ENCODE results near the gene S1PR4. TPM values are rescaled to one million over a fixed set of nuclear protein-coding genes. Genes with fewer than 3 reads are reported as not detected.
"Not testable (repeated sequence)": the region's sequence is repeated elsewhere in the genome, so short reads cannot be mapped to it uniquely, and the experiment has no call there.

S1PR4 gene
- total RNA-seq, 2 donors from 2014 or later: 18.6 to 62.1 TPM

GRCh38 chr19:3186160-3186688, 7.7 kb downstream of the S1PR4 start:
- no peak for DNase-seq (ENCODE audit: low spot score in 2 of 2)
- H3K36me3 Mint-ChIP-seq: peaks cover 9 to 10% of the 10 kb centered on the region in 2 donors
- peak overlapping the region; percentile 87 to 96 for H3K27ac Mint-ChIP-seq

GRCh38 chr19:3186891-3187661, 8.5 kb downstream of the S1PR4 start:
- peaks cover 9 to 10% of the 10 kb centered on the region in 2 donors for H3K36me3 Mint-ChIP-seq

More at GRCh38 chr19:3186160-3186688, 7.7 kb downstream of the S1PR4 start:
- no peaks in the 10 kb centered on the region for H3K9me3 Mint-ChIP-seq
- ATAC-seq: no peak

DNA sequence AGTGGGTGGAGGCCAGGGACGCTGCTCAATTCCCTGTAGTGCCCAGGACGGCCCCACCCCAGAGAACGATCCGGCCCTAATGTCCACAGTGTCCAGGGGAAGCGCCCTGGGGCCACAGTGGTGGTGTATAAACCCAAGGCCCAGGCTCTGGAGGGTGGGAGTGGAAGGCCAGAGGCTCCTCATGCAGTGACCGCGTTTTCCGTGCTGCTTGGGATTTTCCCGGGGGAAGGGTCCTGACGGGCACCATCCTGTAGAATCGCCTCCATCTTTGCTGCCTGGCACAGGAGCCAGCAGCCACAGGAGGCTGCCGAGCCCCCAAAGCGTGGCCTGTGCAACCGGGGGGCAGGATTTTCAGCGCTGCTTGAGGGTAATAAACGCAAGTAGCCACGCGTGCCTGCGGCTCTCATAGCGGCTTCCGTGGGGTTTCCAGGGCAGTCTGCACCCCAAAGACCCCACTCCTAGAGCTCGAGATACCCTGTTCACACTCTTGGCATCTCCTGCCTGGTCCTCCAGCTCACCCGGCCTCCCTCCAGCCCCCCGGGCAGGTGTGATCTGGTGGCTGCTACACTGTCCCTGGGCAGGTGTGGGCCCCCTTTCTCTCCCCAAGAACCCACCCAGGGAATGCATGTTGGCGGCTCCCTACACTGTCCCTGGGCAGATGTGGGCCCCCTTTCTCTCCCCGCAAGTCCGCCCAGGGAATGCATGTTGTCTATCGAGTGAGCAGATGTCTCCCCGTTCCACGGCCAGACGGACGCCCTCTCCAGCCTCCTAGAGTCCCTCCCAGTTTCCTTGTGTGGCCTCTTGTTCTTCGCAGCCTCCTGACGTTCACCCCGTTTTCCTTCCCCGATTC, 9.3 kb downstream of the S1PR4 start:
- Mint-ChIP-seq H3K27ac (peak overlapping the region; percentile 87 to 91), H3K9me3 (no peaks in the 10 kb centered on the region), H3K36me3 (peaks cover 9 to 10% of the 10 kb centered on the region in 2 donors)
- ATAC-seq (no peak), DNase-seq (ENCODE audit: low spot score in 2 of 2) (no peak)

More at GRCh38 chr19:3186891-3187661, 8.5 kb downstream of the S1PR4 start:
- ATAC-seq: no peak
- no peak for DNase-seq (ENCODE audit: low spot score in 2 of 2)
- no peaks in the 10 kb centered on the region for H3K9me3 Mint-ChIP-seq
- H3K27ac Mint-ChIP-seq: peak overlapping the region; percentile 87 to 96

GRCh38 chr19:3188627-3189596, 10.3 kb downstream of the S1PR4 start:
- H3K36me3 Mint-ChIP-seq: peaks cover 9 to 10% of the 10 kb centered on the region in 2 donors
- peak overlapping the region; percentile 87 to 91 for H3K27ac Mint-ChIP-seq
- DNase-seq (ENCODE audit: low spot score in 2 of 2) (no peak), ATAC-seq (no peak)
- H3K9me3 Mint-ChIP-seq: no peaks in the 10 kb centered on the region

- H3K27ac Mint-ChIP-seq: no peak overlapping the region
- no peaks in the 10 kb centered on the region for H3K9me3 Mint-ChIP-seq
- no peak for DNase-seq (ENCODE audit: low spot score in 2 of 2)
- no peak for ATAC-seq
- H3K36me3 Mint-ChIP-seq: peaks cover 9 to 10% of the 10 kb centered on the region in 2 donors
These were observed 11.3 kb downstream of the S1PR4 start for GRCh38 chr19:3189702-3190469.

DNA sequence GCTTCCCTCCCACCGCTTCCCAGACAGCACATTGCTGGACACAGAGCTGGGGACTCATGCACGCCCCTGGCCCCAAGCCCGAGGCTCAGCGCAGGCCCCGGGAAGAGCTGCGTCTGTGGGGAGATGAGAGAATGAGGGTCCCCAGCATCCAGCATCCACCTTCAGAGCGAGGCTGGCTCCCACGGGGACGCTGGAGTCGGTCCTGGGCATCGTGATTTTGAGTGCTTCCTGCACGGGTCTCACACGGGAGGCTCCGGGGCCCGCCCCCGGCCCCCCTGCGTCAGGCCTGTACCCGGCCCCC, 11.9 kb downstream of the S1PR4 start:
- ATAC-seq (no peak), DNase-seq (ENCODE audit: low spot score in 2 of 2) (no peak)
- Mint-ChIP-seq H3K36me3 (peaks cover 9 to 10% of the 10 kb centered on the region in 2 donors), H3K9me3 (no peaks in the 10 kb centered on the region), H3K27ac (no peak overlapping the region)

DNA sequence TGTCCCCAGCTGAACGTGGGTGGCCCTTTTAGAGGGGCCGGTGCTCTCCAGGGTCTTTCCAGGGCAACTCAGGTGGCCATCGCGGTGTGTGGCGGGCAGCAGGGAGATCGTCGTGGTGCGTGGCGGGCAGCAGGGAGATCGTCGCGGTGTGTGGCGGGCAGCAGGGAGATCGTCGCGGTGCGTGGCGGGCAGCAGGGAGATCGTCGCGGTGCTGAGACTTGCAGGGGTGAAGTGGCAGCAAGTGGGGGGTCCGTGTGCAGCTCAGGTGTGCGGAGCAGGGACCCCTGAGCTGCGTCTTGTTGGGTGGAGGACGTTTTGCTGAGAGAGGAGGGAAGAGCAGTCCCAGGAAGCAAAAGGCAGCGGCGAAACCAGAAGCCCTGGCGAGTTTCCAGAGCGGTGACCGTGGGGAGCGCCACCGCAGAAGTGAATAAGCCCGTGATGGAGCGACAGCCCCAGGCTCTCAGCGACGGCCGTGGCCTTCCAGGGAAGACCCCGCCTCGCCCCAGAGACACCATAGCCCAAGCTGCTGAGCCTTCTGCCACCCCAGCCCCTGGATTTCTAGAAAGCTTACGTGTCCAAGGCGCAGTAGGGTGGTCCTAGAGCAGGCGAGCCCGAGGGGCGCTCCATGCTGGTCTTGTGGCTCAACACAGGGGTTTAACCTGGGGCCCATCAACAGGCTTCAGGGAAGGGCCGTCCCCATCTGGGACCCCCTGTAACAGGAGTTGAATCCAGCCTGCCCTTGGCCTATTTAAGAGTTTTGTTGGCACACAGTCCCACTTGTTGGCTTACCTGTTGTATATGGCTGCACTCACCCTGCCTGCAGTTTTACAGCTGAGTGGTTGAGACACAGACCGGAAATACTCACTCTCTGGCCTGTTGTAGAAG, 12.6 kb downstream of the S1PR4 start:
- no peak for DNase-seq (ENCODE audit: low spot score in 2 of 2)
- peaks cover 9 to 10% of the 10 kb centered on the region in 2 donors for H3K36me3 Mint-ChIP-seq
- peak overlapping the region in 1 of 2 donors; percentile 81 for H3K27ac Mint-ChIP-seq
- no peaks in the 10 kb centered on the region for H3K9me3 Mint-ChIP-seq
- no peak for ATAC-seq

DNA sequence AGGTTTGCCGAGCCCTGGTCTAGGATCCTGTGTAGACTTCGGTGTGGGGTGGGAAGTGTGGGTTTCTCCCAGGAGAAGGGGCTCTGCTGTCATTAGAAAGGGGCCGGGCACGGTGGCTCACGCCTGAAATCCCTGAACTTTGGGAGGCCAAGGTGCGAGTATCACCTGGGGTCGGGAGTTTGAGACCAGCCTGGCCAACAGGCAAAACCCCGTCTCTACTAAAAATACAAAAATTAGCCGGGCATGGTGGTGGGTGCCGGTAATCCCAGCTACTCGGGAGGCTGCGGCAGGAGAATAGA, 13.2 kb downstream of the S1PR4 start:
- not testable (repeated sequence) for H3K9me3 Mint-ChIP-seq; DNase-seq (ENCODE audit: low spot score in 2 of 2); ATAC-seq; H3K36me3 Mint-ChIP-seq
- H3K27ac Mint-ChIP-seq: peak overlapping the region in 1 of 2 donors; percentile 55

DNA sequence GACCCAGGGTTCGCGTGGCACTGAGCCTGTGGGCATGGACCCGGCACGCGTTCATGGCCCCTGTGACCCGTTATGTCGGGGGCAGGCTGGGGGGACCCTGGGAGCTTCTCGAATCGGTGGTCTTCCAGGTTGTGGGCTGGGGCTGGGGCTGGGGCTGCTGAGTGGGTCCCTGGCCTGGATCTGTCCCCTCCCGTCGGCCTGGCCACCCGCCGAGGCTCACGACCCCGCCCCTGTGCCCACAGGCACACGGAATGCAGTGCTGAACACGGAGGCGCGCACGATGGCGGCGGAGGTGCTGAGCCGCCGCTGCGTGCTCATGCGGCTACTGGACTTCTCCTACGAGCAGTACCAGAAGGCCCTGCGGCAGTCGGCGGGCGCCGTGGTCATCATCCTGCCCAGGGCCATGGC, 13.7 kb downstream of the S1PR4 start:
- Mint-ChIP-seq H3K36me3 (peaks cover under 1 to 2% of the 10 kb centered on the region in 2 donors), H3K9me3 (no peaks in the 10 kb centered on the region), H3K27ac (no peak overlapping the region)
- no peak for ATAC-seq
- DNase-seq (ENCODE audit: low spot score in 2 of 2): no peak

- ATAC-seq (no peak), DNase-seq (ENCODE audit: low spot score in 2 of 2) (no peak)
- Mint-ChIP-seq H3K36me3 (no peaks in the 10 kb centered on the region), H3K9me3 (no peaks in the 10 kb centered on the region), H3K27ac (no peak overlapping the region)
These were observed 14.1 kb downstream of the S1PR4 start for GRCh38 chr19:3192684-3193083.

DNA sequence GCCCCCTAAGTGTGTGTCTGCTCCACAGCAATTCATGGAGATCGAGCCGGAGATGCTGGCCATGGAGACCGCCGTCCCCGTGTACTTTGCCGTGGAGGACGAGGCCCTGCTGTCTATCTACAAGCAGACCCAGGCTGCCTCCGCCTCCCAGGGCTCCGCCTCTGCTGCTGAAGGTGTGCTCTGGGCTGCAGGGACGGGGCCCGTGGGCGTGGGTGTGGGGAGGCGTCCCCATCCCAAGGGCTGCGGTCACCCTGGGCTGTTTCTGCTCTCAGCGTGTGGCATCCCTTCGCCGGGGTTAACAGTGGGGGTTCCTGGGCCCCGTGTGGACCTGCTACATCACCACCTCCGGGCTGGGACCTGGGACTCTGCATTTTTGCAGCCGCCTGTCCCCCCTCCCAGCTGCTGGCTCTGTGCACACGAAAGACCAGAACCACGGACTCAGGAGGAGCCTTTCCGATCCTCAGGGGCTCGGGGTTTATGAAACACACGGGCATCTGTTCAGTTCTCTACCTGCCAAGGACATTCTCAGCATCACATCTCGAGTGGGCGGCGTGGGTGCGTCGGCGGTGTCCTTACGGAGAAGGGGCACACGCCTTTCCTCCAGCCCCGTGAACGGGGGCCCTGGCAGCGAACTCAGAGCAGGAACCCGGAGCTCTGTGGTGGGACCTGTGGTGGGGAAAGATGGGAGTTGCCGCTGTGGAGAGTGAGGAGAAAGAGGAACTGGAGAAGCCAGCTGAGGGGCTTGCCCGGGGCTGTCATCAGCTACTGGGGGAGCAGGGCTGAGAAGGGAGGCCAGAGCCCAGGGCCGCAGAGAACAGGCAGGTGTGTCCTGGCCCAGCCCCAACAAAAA, 14.9 kb downstream of the S1PR4 start:
- ATAC-seq: no peak
- peak overlapping the region; percentile 27 to 82 for H3K27ac Mint-ChIP-seq

GRCh38 chr19:3194106-3195087, 15.8 kb downstream of the S1PR4 start:
- ATAC-seq: no peak
- Mint-ChIP-seq H3K36me3 (no peaks in the 10 kb centered on the region), H3K9me3 (no peaks in the 10 kb centered on the region), H3K27ac (peak overlapping the region in 1 of 2 donors; percentile 27)
- DNase-seq (ENCODE audit: low spot score in 2 of 2): no peak

More for the DNA sequence above, 14.9 kb downstream of the S1PR4 start:
- no peaks in the 10 kb centered on the region for H3K9me3 Mint-ChIP-seq
- no peak for DNase-seq (ENCODE audit: low spot score in 2 of 2)
- H3K36me3 Mint-ChIP-seq: no peaks in the 10 kb centered on the region

All from activated naive CD4-positive, alpha-beta T cell treated with anti-CD3 and anti-CD28 coated beads, Interleukin-2, amount 50 U/mL, for 72 hours (primary cell).